GM12872 (cell line): Measurements from ENCODE around the gene SAA2.

Experiments used
- CTCF ChIP-seq: IDR thresholded peaks from 3 replicates; pipeline ENCODE4 v1.5.1; 2011; ENCODE audit warnings: low read depth, mild to moderate bottlenecking, low read length, moderate library complexity; ENCODE audit not compliant: insufficient read depth

Gene SAA2

GRCh38 chr11:18223591-18224387 lies 24.7 kb downstream of the SAA2 start:
- TF ChIP-seq CTCF, result no peak

GRCh38 chr11:18222814-18223421 lies 25.6 kb downstream of the SAA2 start:
- no peak for TF ChIP-seq CTCF

- TF ChIP-seq CTCF, result no peak
Measured at GRCh38 chr11:18221274-18221876, 27.1 kb downstream of the SAA2 start.

- no peak for TF ChIP-seq CTCF
Measured at GRCh38 chr11:18209058-18209457, 39.4 kb downstream of the SAA2 start.

- TF ChIP-seq CTCF, result no peak
Measured at GRCh38 chr11:18204771-18205170, 43.7 kb downstream of the SAA2 start.

- no peak for TF ChIP-seq CTCF
Measured at GRCh38 chr11:18204220-18204619, 44.2 kb downstream of the SAA2 start.

GRCh38 chr11:18203723-18204122 lies 44.7 kb downstream of the SAA2 start:
- peak; percentile 55 for TF ChIP-seq CTCF
